ENCODE results near the gene USP3. TPM values are rescaled to one million over a fixed set of nuclear protein-coding genes. Genes with fewer than 3 reads are reported as not detected.

Gene USP3
- total RNA-seq, 4 donors from 2014 or later = 56.1 to 93.0 (median 73.7) TPM

DNA sequence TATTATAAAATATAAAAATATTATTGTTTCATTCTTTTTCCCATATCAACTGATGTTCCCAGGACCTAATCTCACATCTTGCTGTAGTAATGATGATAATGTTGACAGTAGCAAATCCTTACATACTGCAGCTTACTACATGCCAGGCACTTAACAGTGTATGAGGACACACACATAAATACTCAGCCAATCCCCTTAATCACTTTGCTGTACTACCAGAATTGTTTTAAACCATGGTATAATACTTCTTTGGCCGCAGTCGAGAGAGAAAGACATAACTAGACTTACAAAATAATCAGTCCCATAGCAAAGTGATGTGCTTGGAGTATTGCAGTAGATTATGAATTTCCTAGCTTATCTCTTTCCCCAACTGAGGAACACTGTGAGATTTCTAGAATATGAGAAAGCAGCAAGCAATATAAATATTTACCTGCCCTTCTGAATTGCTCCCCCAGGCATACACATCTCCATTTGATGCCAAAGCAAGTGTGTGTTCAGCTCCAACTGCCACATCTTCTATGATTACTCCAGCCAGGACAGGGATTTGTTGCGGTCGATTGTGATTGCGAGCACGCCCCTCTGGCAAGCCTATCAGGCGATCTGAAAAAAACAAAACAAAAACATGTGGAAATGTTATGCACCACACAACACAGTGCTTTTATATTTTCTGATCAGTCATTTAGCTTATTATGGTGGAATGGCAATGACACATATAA lies 125.8 kb downstream of the USP3 start:
- no peaks in the 10 kb centered on the region for H3K4me1 ChIP-seq
- TF ChIP-seq POLR2AphosphoS5 (IDR thresholded peaks at IDR 0.05) (no peak), POLR2A (IDR thresholded peaks at IDR 0.05) (no peak), EP300 (IDR thresholded peaks at IDR 0.05; ENCODE audit: low read depth) (no peak)
- TF ChIP-seq, protein P1, sequence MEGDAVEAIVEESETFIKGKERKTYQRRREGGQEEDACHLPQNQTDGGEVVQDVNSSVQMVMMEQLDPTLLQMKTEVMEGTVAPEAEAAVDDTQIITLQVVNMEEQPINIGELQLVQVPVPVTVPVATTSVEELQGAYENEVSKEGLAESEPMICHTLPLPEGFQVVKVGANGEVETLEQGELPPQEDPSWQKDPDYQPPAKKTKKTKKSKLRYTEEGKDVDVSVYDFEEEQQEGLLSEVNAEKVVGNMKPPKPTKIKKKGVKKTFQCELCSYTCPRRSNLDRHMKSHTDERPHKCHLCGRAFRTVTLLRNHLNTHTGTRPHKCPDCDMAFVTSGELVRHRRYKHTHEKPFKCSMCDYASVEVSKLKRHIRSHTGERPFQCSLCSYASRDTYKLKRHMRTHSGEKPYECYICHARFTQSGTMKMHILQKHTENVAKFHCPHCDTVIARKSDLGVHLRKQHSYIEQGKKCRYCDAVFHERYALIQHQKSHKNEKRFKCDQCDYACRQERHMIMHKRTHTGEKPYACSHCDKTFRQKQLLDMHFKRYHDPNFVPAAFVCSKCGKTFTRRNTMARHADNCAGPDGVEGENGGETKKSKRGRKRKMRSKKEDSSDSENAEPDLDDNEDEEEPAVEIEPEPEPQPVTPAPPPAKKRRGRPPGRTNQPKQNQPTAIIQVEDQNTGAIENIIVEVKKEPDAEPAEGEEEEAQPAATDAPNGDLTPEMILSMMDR (IDR thresholded peaks at IDR 0.05) = no peak
- WGBS, 2 donors (ENCODE audit: low coverage in 1 of 2) = 90 to 91% methylated on average over 7 of the region's 7 CpGs
- DNase-seq = no peak
- intact Hi-C loops (cut with DNase I; ENCODE audit: low total_unique reads) = no loop called here
- peaks cover 0 to 82% (median 38%) of the 10 kb centered on the region in 4 donors for H3K36me3 ChIP-seq
- H3K27me3 ChIP-seq = no peaks in the 10 kb centered on the region
- in situ Hi-C loops (cut with MboI; ENCODE audit: low pct_ligation_motif_present in 1 of 4, low pct_unique_long_range_greater_than_20kb in 1 of 4, low sequenced_read_pairs in 3 of 4) = no loop called here
- H3K27ac ChIP-seq = no peak overlapping the region
- no peaks in the 10 kb centered on the region for H3K9me3 ChIP-seq
- no peak overlapping the region for H3K4me3 ChIP-seq

DNA sequence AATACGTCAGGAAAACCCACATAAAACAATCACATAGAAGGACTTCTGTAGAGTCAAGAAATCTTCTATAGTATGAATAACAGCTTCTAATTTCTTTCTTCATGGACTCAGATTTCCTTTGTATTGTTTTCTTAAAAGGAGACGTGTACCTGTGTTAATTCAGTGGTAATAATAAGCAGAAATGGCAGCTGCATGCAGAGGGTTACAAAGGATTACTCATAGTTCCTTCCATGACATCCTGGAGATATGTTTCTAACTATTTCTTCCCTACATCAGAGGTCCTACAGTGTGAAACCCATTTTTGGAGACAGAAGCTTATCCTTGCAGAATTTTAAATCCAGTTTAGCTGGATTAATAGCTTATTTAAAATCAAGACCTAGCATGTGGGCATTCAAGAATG lies 128.9 kb downstream of the USP3 start:
- intact Hi-C loops (cut with DNase I; ENCODE audit: low total_unique reads) (no loop called here), in situ Hi-C loops (cut with MboI; ENCODE audit: low pct_ligation_motif_present in 1 of 4, low pct_unique_long_range_greater_than_20kb in 1 of 4, low sequenced_read_pairs in 3 of 4) (no loop called here)
- H3K36me3 ChIP-seq = peaks cover 0 to 78% (median 32%) of the 10 kb centered on the region in 4 donors

DNA sequence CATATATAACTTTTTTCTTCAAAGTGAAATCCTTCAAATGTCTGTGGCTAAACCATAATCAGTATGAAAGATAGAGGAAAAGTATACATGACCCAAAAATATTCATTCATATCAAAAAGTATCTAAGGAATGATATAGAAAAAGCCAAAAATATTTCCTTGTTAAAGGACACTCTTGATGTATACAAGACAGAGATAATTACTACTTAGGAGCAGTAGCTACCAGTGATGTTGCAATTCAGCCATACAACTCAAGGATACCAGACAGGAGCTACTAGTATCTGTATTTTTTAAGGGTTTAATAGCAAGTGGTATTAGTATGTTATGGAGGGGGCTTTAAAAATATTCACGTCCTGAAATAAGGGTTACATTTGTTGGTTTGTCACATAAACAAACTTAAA lies 129.8 kb downstream of the USP3 start:
- H3K9me3 ChIP-seq = no peaks in the 10 kb centered on the region
- no peak overlapping the region for H3K4me3 ChIP-seq
- no peak overlapping the region for H3K27ac ChIP-seq
- in situ Hi-C loops (cut with MboI; ENCODE audit: low pct_ligation_motif_present in 1 of 4, low pct_unique_long_range_greater_than_20kb in 1 of 4, low sequenced_read_pairs in 3 of 4) (no loop called here), intact Hi-C loops (cut with DNase I; ENCODE audit: low total_unique reads) (no loop called here)
- DNase-seq = no peak
- TF ChIP-seq EP300 (IDR thresholded peaks at IDR 0.05; ENCODE audit: low read depth) = no peak
- no peak for TF ChIP-seq POLR2A (IDR thresholded peaks at IDR 0.05)
- TF ChIP-seq POLR2AphosphoS5 (IDR thresholded peaks at IDR 0.05) = no peak
- TF ChIP-seq, protein P1 (IDR thresholded peaks at IDR 0.05) = no peak
- H3K27me3 ChIP-seq = no peaks in the 10 kb centered on the region
- H3K36me3 ChIP-seq = peaks cover 0 to 78% (median 34%) of the 10 kb centered on the region in 4 donors
- WGBS, 2 donors (ENCODE audit: low coverage in 1 of 2) = 90 to 93% methylated on average over 1 of the region's 1 CpG
- H3K4me1 ChIP-seq = no peaks in the 10 kb centered on the region

More for the DNA sequence above, 128.9 kb downstream of the USP3 start:
- 70 to 93% methylated on average over 2 of the region's 2 CpGs for WGBS, 2 donors (ENCODE audit: low coverage in 1 of 2)
- Histone ChIP-seq H3K27ac (no peak overlapping the region), H3K9me3 (no peaks in the 10 kb centered on the region), H3K4me3 (no peak overlapping the region), H3K27me3 (no peaks in the 10 kb centered on the region), H3K4me1 (no peaks in the 10 kb centered on the region)
- no peak for TF ChIP-seq POLR2A (IDR thresholded peaks at IDR 0.05)
- TF ChIP-seq POLR2AphosphoS5 (IDR thresholded peaks at IDR 0.05) = no peak
- TF ChIP-seq, protein P1 (IDR thresholded peaks at IDR 0.05) = no peak
- no peak for DNase-seq

DNA sequence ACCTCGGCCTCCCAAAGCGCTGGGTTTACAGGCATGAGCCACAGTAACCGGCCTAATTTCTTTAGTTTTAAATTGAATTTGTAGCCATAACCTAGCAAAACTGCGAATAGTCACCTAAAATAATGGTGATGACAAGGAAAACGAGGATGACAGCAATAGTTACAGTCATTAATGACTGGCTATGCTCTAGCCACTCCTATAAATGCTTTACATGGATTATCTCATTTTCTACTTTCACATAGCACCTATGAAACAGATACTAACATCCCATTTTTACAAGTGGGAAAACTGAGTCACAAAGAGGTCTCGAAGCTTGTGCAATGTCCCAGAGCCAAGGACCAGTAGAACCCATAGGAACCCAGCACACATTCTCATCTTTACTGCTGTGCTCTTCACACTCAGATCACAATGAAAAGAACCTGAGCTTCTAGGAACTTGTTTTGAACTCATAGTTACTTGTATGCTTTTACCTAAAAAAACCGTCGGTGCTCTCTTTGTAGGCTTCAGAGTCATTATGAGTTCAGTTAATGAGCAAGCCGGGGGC lies 132.2 kb downstream of the USP3 start:
- H3K36me3 ChIP-seq = peaks cover 0 to 86% (median 37%) of the 10 kb centered on the region in 4 donors
- H3K27ac ChIP-seq = no peak overlapping the region
- no peak overlapping the region for H3K4me3 ChIP-seq
- in situ Hi-C loops (cut with MboI; ENCODE audit: low pct_ligation_motif_present in 1 of 4, low pct_unique_long_range_greater_than_20kb in 1 of 4, low sequenced_read_pairs in 3 of 4) = no loop called here
- intact Hi-C loops (cut with DNase I; ENCODE audit: low total_unique reads) = no loop called here
- no peaks in the 10 kb centered on the region for H3K9me3 ChIP-seq
- TF ChIP-seq, protein P1 (IDR thresholded peaks at IDR 0.05) = no peak
- TF ChIP-seq POLR2AphosphoS5 (IDR thresholded peaks at IDR 0.05) = no peak
- no peak for TF ChIP-seq EP300 (IDR thresholded peaks at IDR 0.05; ENCODE audit: low read depth)
- WGBS, 2 donors (ENCODE audit: low coverage in 1 of 2) = 97 to 98% methylated on average over 6 to 9 of the region's 9 CpGs
- no peaks in the 10 kb centered on the region for H3K4me1 ChIP-seq
- H3K27me3 ChIP-seq = no peaks in the 10 kb centered on the region
- no peak for DNase-seq

All from transverse colon (tissue), 4 donors.